Testis (tissue), 3 donors: ENCODE results near the gene CLEC6A. TPM values are rescaled to one million over a fixed set of nuclear protein-coding genes. Genes with fewer than 3 reads are reported as not detected.

Experiments used
- DNase-seq: peaks from one replicate; pipeline ENCODE4 v3.0.0-alpha.2; 2019
- H3K27ac ChIP-seq, 2 donors: fragments of 200-600 bp; sonication (generic); one replicate each; pipeline ENCODE4 v1.5.1; 2019
- H3K27me3 ChIP-seq: fragments of 200-600 bp; sonication (generic); one replicate; pipeline ENCODE4 v1.5.1; 2019
- H3K36me3 ChIP-seq: fragments of 200-600 bp; sonication (generic); one replicate; pipeline ENCODE4 v1.5.1; 2017; ENCODE audit warnings: low read depth; ENCODE audit errors: missing control alignments
- H3K4me1 ChIP-seq: fragments of 200-600 bp; sonication (generic); one replicate; pipeline ENCODE4 v1.5.1; 2019
- H3K4me3 ChIP-seq, 2 donors: fragments of 200-600 bp; sonication (generic); one replicate each; pipeline ENCODE4 v1.5.1; 2017 to 2019
- H3K9me3 ChIP-seq: fragments of 200-600 bp; sonication (generic); one replicate; pipeline ENCODE4 v1.5.1; 2017
- CTCF ChIP-seq, 3 experiments: fragments of 450-650 bp in 2 of 3; fragments of 200-600 bp in 1 of 3; sonication (generic) in 1 of 3; IDR thresholded peaks; one replicate each; pipeline ENCODE4 v1.5.1; 2016 to 2019; ENCODE audit warnings: antibody characterized with exemption in 3 of 3, mild to moderate bottlenecking in 2 of 3, moderate library complexity in 1 of 3
- POLR2A ChIP-seq: fragments of 450-650 bp; IDR thresholded peaks from one replicate; pipeline ENCODE4 v1.6.1; 2017; ENCODE audit warnings: antibody characterized with exemption, mild to moderate bottlenecking, moderate library complexity
- WGBS, 2 donors: methylation state at CpG; one replicate each; pipeline ENCODE4 v1.1.5; 2018; 5-methylcytosine and 5-hydroxymethylcytosine counted together
- intact Hi-C: fragments of 100-400 bp; cut with DNase I; formaldehyde crosslinking; loops from one replicate; pipeline ENCODE4 v1.15.1; 2023; ENCODE audit warnings: low total_unique reads
- polyA plus RNA-seq: library from polyadenylated mRNA; stranded (reverse); fragments of 350-450 nt; fragmentation: Illumina TruSeq; extraction: RNeasy Lipid Tissue Mini Kit (QIAGEN cat#74804); gene quantifications from one replicate; pipeline ENCODE4 v1.2.3, GENCODE V29; 2014; ENCODE audit warnings: low read depth, low replicate concordance; ENCODE audit not compliant: insufficient read depth
- small RNA-seq, 2 donors: library from RNA; depleted of rRNA; stranded (forward); fragments of <200 nt; gene quantifications; one replicate each; pipeline ENCODE3, GENCODE V24; 2016
- total RNA-seq, 2 donors: library from RNA; depleted of rRNA; stranded (reverse); fragments of >200 nt; gene quantifications; one replicate each; pipeline ENCODE4 v1.2.3, GENCODE V29; 2016

The CLEC6A gene
- total and polyA plus RNA-seq, 3 donors from 2014 or later: not detected

- no peaks in the 10 kb centered on the region for H3K4me1 ChIP-seq
- DNase-seq: no peak
- H3K27me3 ChIP-seq: no peaks in the 10 kb centered on the region
- no peak overlapping the region for H3K27ac ChIP-seq
- H3K36me3 ChIP-seq: no peaks in the 10 kb centered on the region
- intact Hi-C loops: no loop called here
- no peaks in the 10 kb centered on the region for H3K9me3 ChIP-seq
- TF ChIP-seq CTCF (IDR thresholded peaks at IDR 0.05): no peak
- TF ChIP-seq POLR2A: no peak
- H3K4me3 ChIP-seq: peak overlapping the region in 1 of 2 donors; percentile 12
- 47 to 65% methylated on average over 22 to 30 of the region's 30 CpGs for WGBS, 2 donors
Measured at GRCh38 chr12:8527250-8528130, 71.7 kb downstream of the CLEC6A start.

Small RNAs within 50 kb of the gene (small RNA-seq; reads per million reads assigned to genes)
- gene RNU6-275P: 0 reads per million in 2 donors

Other genes with a start within 250 kb of the CLEC6A start
- gene FAM90A1, start 228.3 kb upstream of the CLEC6A start, total RNA-seq: 1 to 10 TPM; 1.5 to 1.8 TPM
- gene FAM90A1, start 228.3 kb upstream of the CLEC6A start, polyA plus RNA-seq: 0.67 TPM
- gene CLEC4D, start 57.5 kb downstream of the CLEC6A start, total RNA-seq: under 1 TPM; 0.31 TPM
- gene CLEC4D, start 57.5 kb downstream of the CLEC6A start, polyA plus RNA-seq: not detected
- gene CLEC4E, start 84.9 kb downstream of the CLEC6A start, total RNA-seq: 1 to 10 TPM; 2.0 to 3.2 TPM
- gene CLEC4E, start 84.9 kb downstream of the CLEC6A start, polyA plus RNA-seq: 0.98 TPM
- gene AICDA, start 156.9 kb downstream of the CLEC6A start, total RNA-seq: not detected
- 0.11 TPM for gene AICDA, start 156.9 kb downstream of the CLEC6A start, polyA plus RNA-seq
- gene MFAP5, start 206.9 kb downstream of the CLEC6A start, total RNA-seq: 1 to 10 TPM; 3.8 to 5.9 TPM
- gene MFAP5, start 206.9 kb downstream of the CLEC6A start, polyA plus RNA-seq: 41.1 TPM
- 100 to 1,000 TPM; 123 to 141 TPM for gene RIMKLB, start 242.0 kb downstream of the CLEC6A start, total RNA-seq
- 101 TPM for gene RIMKLB, start 242.0 kb downstream of the CLEC6A start, polyA plus RNA-seq